Spleen (tissue), 11 donors: ENCODE measurements around the gene OR4N5. TPM values are rescaled to one million over a fixed set of nuclear protein-coding genes. Genes with fewer than 3 reads are reported as not detected.

Experiments used
- DNase-seq: peaks from one replicate; pipeline ENCODE4 v3.0.0-alpha.2; 2020
- H3K27ac ChIP-seq, 8 donors: fragments of 200-600 bp; sonication (generic) in 7 of 8; 1 replicate in 4 of 8; 2 replicates in 4 of 8; pipeline versions ENCODE4 v1.5.0 to v1.8.0; 2016 to 2021; ENCODE audit warnings: inconsistent platforms in 4 of 8, mild to moderate bottlenecking in 4 of 8, moderate library complexity in 1 of 8
- H3K27me3 ChIP-seq, 7 donors: fragments of 200-600 bp; sonication (generic) in 6 of 7; replicated peaks in 1 of 7; 1 replicate in 4 of 7; 2 replicates in 3 of 7; pipeline versions ENCODE4 v1.5.0 to v1.8.0; 2016 to 2021; ENCODE audit warnings: inconsistent platforms in 3 of 7, mild to moderate bottlenecking in 1 of 7
- H3K36me3 ChIP-seq, 6 donors: fragments of 200-600 bp; sonication (generic) in 5 of 6; 1 replicate in 4 of 6; 2 replicates in 2 of 6; pipeline versions ENCODE4 v1.5.0 to v1.8.0; 2016 to 2021; ENCODE audit warnings: inconsistent platforms in 2 of 6
- H3K4me1 ChIP-seq, 6 donors: fragments of 200-600 bp; sonication (generic) in 5 of 6; 1 replicate in 3 of 6; 2 replicates in 3 of 6; pipeline versions ENCODE4 v1.5.0 to v1.8.0; 2016 to 2021; ENCODE audit warnings: inconsistent platforms in 3 of 6
- H3K4me3 ChIP-seq, 8 donors: fragments of 200-600 bp; sonication (generic) in 7 of 8; 1 replicate in 4 of 8; 2 replicates in 4 of 8; pipeline versions ENCODE4 v1.5.0 to v1.8.0; 2016 to 2021; ENCODE audit warnings: inconsistent platforms in 4 of 8, mild to moderate bottlenecking in 4 of 8, moderate library complexity in 2 of 8
- H3K9me3 ChIP-seq, 8 donors: fragments of 200-600 bp; sonication (generic) in 7 of 8; 1 replicate in 4 of 8; 2 replicates in 4 of 8; pipeline versions ENCODE4 v1.5.0 to v1.8.0; 2016 to 2021; ENCODE audit warnings: inconsistent platforms in 4 of 8
- POLR2A ChIP-seq, 3 donors: fragments of 450-650 bp; IDR thresholded peaks; one replicate each; pipeline ENCODE4 v1.5.1; 2017; ENCODE audit warnings: antibody characterized with exemption in 3 of 3, mild to moderate bottlenecking in 1 of 3
- POLR2AphosphoS5 ChIP-seq, 3 donors: sonication (generic); formaldehyde crosslinking; IDR thresholded peaks; one replicate each; pipeline ENCODE4 v1.5.1; 2017; ENCODE audit warnings: antibody characterized with exemption in 3 of 3
- WGBS, 5 donors: extraction: QIAGEN DNeasy Blood & Tissue Kit in 3 of 5; methylation state at CpG; one replicate each; pipeline versions ENCODE4 v1.1.5 to v1.1.7; 2013 to 2018; 5-methylcytosine and 5-hydroxymethylcytosine counted together
- intact Hi-C: fragments of 100-400 bp; cut with DNase I; formaldehyde crosslinking; loops from one replicate; pipeline ENCODE4 v1.15.0; 2023; ENCODE audit warnings: low total_unique reads
- polyA plus RNA-seq, 3 donors: library from polyadenylated mRNA; stranded (reverse); fragments of 200-250 nt; gene quantifications; one replicate each; pipeline ENCODE4 v1.2.1, GENCODE V29; 2013
- total RNA-seq, 7 donors: library from RNA; depleted of rRNA in 3 of 7; stranded (reverse); fragments of >200 nt in 3 of 7; fragmentation: NEBNext Ultra II Directional in 4 of 7; extraction: Animal tissue kit (Norgen Biotek cat#: 25700) in 4 of 7; gene quantifications; one replicate each; pipeline versions ENCODE4 v1.1.0 to v1.2.1, GENCODE V29; 2016 to 2021
- TF ChIP-seq, protein P1 (sequence below), 11 experiments: fragments of 200-600 bp in 7 of 11; fragments of 450-650 bp in 4 of 11; sonication (generic) in 4 of 11; IDR thresholded peaks in 8 of 11; conservative IDR thresholded peaks in 3 of 11; 1 replicate in 7 of 11; 2 replicates in 4 of 11; pipeline versions ENCODE4 v1.4.0 to v1.8.0; 2016 to 2021; ENCODE audit warnings: antibody characterized with exemption in 11 of 11, inconsistent platforms in 4 of 11, mild to moderate bottlenecking in 1 of 11
- donor health status: healthy with polysubstance abuse.
- donor health status: DM: no; HTN: no; CAD: no; lungs with moderate emphysema.
- donor health status: DM: no; HTN: no; CAD: no.
- donor health status: Bipolar disorder and iron deficiency.
- donor health status: healthy.
- donor health status: DM: no; HTN: no; CAD: no.
- donor health status: DM: yes; HTN: yes; CAD: no.

Gene OR4N5
- total and polyA plus RNA-seq, 10 donors = not detected

DNA sequence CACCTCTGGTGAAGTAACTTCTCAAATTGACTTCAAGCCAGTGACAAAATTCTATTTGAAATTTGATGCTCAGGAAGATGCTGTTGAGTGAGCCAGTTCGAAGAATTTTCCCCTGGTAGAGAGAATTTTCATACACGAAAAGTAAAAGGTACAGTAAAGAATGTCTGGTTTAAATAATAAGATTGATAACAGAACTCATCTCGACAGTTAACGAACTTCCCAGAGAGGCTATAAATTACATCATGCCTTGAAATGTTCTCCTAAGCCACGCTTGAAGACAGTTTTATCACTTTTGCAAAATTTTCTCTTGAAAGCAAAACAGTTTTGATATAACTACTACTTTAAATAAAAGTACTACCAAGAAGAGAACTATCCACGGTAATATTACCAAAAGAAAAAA is 37.7 kb downstream of the OR4N5 start:
- Histone ChIP-seq H3K36me3 (no peaks in the 10 kb centered on the region), H3K9me3 (no peaks in the 10 kb centered on the region), H3K4me3 (no peak overlapping the region), H3K27ac (no peak overlapping the region), H3K27me3 (no peaks in the 10 kb centered on the region), H3K4me1 (no peaks in the 10 kb centered on the region)
- no peak for DNase-seq
- WGBS, 5 donors = 51 to 72% (median 57%) methylated on average over 6 of the region's 6 CpGs
- intact Hi-C loops = no loop called here
- TF ChIP-seq, protein P1, sequence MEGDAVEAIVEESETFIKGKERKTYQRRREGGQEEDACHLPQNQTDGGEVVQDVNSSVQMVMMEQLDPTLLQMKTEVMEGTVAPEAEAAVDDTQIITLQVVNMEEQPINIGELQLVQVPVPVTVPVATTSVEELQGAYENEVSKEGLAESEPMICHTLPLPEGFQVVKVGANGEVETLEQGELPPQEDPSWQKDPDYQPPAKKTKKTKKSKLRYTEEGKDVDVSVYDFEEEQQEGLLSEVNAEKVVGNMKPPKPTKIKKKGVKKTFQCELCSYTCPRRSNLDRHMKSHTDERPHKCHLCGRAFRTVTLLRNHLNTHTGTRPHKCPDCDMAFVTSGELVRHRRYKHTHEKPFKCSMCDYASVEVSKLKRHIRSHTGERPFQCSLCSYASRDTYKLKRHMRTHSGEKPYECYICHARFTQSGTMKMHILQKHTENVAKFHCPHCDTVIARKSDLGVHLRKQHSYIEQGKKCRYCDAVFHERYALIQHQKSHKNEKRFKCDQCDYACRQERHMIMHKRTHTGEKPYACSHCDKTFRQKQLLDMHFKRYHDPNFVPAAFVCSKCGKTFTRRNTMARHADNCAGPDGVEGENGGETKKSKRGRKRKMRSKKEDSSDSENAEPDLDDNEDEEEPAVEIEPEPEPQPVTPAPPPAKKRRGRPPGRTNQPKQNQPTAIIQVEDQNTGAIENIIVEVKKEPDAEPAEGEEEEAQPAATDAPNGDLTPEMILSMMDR (IDR thresholded peaks at IDR 0.05 in 8 of 11, conservative IDR thresholded peaks at IDR 0.05 in 3 of 11) = no peak
- no peak for TF ChIP-seq POLR2AphosphoS5 (IDR thresholded peaks at IDR 0.05)
- no peak for TF ChIP-seq POLR2A (IDR thresholded peaks at IDR 0.05)

DNA sequence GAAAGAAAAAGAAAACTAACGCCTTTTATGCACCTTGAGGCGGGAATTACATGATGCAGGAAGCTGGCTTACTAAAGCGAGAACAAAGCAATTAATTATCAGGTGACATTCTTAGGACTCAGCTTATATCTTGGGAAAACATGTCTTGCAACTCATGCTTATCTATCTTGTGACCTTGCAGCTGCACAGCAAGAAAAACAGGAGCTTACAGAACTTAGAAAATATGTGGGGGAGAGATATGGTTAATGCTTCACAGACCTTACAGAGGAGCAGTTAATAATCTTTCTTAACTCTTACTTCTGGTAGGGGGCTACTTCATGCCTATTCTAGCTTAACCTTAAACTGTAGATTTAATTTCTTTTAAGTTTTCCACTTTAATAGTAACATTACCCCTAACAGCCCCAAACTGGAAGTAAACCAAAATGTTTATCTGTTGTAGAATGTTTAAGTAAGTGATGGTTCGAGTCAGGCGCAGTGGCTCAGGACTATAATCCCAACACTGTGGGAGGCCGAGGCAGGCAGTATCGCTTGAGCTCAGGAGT is 38.9 kb downstream of the OR4N5 start:
- Histone ChIP-seq H3K4me3 (no peak overlapping the region), H3K27ac (no peak overlapping the region), H3K4me1 (no peaks in the 10 kb centered on the region), H3K9me3 (no peaks in the 10 kb centered on the region), H3K36me3 (no peaks in the 10 kb centered on the region), H3K27me3 (no peaks in the 10 kb centered on the region)
- no peak for DNase-seq
- intact Hi-C loops = no loop called here
- TF ChIP-seq, protein P1 (IDR thresholded peaks at IDR 0.05 in 8 of 11, conservative IDR thresholded peaks at IDR 0.05 in 3 of 11) = no peak
- no peak for TF ChIP-seq POLR2AphosphoS5 (IDR thresholded peaks at IDR 0.05)
- no peak for TF ChIP-seq POLR2A (IDR thresholded peaks at IDR 0.05)
- WGBS, 5 donors = 64 to 87% (median 77%) methylated on average over 7 of the region's 7 CpGs

DNA sequence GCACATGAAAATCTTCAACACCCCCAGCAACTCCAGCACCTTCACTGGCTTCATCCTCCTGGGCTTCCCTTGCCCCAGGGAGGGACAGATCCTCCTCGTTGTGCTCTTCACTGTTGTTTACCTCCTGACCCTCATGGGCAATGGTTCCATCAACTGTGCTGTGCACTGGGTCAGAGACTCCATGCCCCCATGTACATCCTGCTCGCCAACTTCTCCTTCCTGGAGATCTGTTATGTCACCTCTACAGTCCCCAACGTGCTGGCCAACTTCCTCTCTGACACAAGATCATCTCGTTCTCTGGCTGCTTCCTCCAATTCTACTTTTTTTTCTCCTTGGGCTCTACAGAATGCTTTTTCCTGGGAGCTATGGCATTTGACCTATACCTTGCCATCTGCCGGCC is 40.6 kb downstream of the OR4N5 start:
- 24 to 62% (median 38%) methylated on average over 5 of the region's 5 CpGs for WGBS, 5 donors

DNA sequence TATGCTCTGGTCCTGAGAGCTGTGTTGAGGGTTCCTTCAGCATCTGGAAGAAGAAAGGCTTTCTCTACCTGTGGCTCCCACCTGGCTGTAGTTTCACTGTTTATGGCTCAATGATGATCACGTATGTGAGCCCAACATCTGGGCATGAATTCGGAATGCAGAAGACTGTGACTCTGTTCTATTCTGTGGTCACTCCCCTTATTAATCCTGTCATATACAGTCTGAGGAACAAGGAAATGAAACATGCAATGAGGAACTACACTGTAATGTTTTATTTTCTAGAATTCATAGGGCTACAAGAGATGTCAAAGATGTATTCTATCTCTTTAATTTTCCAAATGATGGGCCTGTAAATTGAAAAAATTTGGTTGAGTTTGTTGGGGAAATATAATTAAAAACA is 41.3 kb downstream of the OR4N5 start:
- H3K27me3 ChIP-seq = no peaks in the 10 kb centered on the region
- intact Hi-C loops = no loop called here
- H3K4me3 ChIP-seq = no peak overlapping the region
- DNase-seq = no peak
- TF ChIP-seq POLR2AphosphoS5 (IDR thresholded peaks at IDR 0.05) = no peak
- TF ChIP-seq POLR2A (IDR thresholded peaks at IDR 0.05) = no peak
- TF ChIP-seq, protein P1 (IDR thresholded peaks at IDR 0.05 in 8 of 11, conservative IDR thresholded peaks at IDR 0.05 in 3 of 11) = no peak
- no peaks in the 10 kb centered on the region for H3K9me3 ChIP-seq
- WGBS, 5 donors = 45 to 68% (median 58%) methylated on average over 2 of the region's 2 CpGs
- no peaks in the 10 kb centered on the region for H3K4me1 ChIP-seq
- no peaks in the 10 kb centered on the region for H3K36me3 ChIP-seq
- H3K27ac ChIP-seq = peak overlapping the region in 3 of 8 donors; percentile 10 to 61 (median 55)

More for the DNA sequence above, 40.6 kb downstream of the OR4N5 start:
- Histone ChIP-seq H3K27me3 (no peaks in the 10 kb centered on the region), H3K36me3 (no peaks in the 10 kb centered on the region), H3K9me3 (no peaks in the 10 kb centered on the region), H3K27ac (peak overlapping the region in 3 of 8 donors; percentile 10 to 61 (median 55)), H3K4me3 (no peak overlapping the region), H3K4me1 (no peaks in the 10 kb centered on the region)
- DNase-seq = no peak
- TF ChIP-seq POLR2AphosphoS5 (IDR thresholded peaks at IDR 0.05) = no peak
- no peak for TF ChIP-seq POLR2A (IDR thresholded peaks at IDR 0.05)
- TF ChIP-seq, protein P1 (IDR thresholded peaks at IDR 0.05 in 8 of 11, conservative IDR thresholded peaks at IDR 0.05 in 3 of 11) = no peak
- intact Hi-C loops = no loop called here
